HG02973 (cell line): ENCODE measurements around the gene MED27.

ENCODE experiments used
- ATAC-seq: cut with Tn5 transposase; IDR thresholded peaks from one replicate; pipeline ENCODE4 v1.9.1; 2021; ENCODE audit warnings: moderate library complexity; ENCODE audit not compliant: unreplicated experiment

Gene MED27

DNA sequence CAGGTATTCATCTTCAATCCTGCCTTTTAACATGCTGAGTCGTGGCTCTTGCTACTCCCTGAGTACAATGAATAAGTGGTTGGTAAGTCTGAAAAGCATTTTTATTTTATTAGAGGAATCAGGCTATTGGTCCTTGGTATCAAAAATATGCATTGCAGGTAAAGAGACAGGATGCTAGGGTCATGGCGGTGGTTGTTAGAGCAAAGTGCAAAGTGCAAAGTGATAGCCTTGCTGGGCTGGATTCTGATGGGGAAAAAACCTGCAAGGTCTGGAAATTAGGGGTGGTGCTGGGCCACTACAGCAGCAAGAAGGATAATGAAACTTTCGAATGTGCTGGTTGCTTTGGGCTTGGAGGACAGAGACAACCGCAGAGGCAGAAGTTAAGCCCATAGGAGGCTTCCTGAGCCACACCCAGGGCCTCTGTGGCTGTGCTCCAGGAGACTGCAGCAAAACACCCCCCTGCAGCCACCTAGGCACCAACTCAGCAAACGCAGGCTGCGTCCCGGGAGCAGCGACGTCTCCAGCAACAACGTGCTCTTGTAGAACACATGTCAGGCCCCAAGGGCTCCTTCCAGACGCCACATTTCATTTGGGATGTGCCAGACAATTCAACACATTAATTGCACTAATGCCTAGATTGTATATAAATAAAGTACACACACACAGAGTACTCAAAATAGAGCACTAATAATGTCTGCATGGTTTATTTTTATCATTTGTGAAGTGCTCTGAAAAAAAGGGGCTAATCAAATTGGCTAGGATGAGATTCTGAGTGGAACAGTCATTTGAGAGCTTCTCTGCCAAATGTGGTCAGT, 190.0 kb downstream of the MED27 start:
- no peak for ATAC-seq

DNA sequence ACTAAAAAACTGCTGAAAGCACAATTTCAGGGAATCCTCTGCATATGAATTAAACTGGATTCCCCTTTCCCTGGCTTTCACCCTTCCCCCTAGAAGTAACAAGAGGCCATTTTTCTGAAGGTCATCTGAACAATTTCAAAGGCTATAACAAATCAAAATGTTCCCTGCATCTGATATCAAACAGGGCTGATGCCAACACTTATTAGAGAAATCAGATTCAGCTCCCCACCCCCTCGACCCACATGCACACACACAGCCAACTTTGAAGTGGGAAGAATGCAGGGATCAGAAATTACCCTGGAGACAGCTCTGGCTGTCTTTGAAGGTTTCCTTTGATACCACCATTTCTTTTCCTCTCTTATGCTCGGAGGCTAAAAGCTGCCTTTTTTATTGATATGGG, 190.7 kb downstream of the MED27 start:
- no peak for ATAC-seq

GRCh38 chr9:131887680-131888079, 192.0 kb downstream of the MED27 start:
- ATAC-seq: no peak

GRCh38 chr9:131886826-131887225, 192.8 kb downstream of the MED27 start:
- no peak for ATAC-seq

- ATAC-seq: no peak
Measured at GRCh38 chr9:131885144-131885609, 194.5 kb downstream of the MED27 start.

DNA sequence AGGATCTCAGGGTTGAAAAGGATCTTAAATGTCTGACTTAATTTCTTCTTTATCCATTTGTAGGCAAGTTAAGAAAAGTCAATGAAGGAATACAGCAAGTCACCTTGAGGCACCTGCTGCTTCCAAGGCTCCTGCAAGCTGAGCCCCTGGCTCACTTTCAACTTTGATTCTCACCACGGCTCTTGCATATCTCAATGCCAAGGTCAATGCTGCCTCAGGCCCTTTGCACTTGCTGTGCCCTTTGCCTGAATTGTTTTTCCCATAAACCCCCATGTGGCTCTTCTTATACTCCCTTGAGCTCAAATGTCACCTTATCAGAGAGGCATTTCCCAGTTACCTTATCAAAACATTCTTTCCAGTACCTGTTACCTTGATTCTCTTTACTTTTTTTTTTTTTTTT, 195.4 kb downstream of the MED27 start:
- no peak for ATAC-seq

GRCh38 chr9:131880833-131881583, 198.7 kb downstream of the MED27 start:
- ATAC-seq: no peak

GRCh38 chr9:131879911-131880290, 199.8 kb downstream of the MED27 start:
- ATAC-seq: no peak

DNA sequence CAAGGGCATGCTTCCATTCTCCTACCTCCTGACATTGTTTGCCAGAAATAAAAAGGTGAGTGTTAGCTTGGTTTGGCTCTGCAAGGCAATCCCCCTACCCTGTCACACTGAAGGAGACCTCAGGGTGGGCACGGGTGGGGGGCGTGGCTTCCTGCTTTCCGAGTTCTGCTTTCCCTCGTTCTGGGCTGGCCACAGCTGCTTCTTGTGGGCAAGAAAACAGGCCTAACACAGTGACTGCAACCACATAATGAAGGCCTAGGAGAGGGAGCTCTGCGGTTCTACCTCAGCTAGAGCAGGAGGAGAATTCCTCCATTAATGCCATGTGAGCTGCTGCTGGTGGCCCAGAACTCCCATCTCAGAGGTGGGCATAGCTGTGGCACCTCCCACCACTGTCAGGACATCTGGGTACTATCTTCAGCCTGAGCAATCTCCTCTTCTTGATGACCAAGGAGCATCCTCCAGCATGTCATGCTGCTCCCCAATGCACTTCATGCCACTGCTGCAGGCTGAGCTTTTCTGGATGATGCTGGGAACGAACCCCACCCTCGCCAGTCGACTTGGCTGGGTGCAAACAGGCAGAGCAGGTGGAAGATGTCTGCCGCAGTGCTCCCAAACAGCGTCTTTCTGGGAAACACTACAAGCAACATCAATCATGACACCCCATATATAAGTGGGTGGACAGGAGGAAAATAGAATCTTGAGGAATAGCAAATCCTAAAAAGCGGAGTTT, 200.3 kb downstream of the MED27 start:
- ATAC-seq: no peak

- no peak for ATAC-seq
Measured at GRCh38 chr9:131876486-131876885, 203.2 kb downstream of the MED27 start.

GRCh38 chr9:131875828-131876485, 203.7 kb downstream of the MED27 start:
- no peak for ATAC-seq

- no peak for ATAC-seq
Measured at GRCh38 chr9:131874916-131875670, 204.6 kb downstream of the MED27 start.

DNA sequence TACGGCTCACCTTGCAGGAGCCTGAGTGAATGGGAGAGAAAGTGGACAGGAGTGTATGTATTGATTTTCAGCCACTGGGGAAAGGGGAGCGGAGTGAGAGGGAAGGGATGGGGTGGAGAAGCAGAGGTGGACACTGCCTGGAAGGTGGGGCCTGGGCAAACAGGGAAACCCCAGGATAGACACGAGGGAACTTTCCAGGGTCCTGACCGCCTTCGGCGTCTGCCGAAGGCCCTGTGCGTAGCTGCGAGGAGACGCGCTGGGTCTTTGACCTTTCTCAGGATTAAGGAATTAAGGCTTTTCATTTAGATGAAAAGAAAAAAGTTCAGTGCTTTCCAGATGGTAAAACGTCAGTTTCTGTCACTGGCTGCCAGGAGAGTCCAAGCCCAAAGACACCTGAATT, 205.2 kb downstream of the MED27 start:
- ATAC-seq: no peak

DNA sequence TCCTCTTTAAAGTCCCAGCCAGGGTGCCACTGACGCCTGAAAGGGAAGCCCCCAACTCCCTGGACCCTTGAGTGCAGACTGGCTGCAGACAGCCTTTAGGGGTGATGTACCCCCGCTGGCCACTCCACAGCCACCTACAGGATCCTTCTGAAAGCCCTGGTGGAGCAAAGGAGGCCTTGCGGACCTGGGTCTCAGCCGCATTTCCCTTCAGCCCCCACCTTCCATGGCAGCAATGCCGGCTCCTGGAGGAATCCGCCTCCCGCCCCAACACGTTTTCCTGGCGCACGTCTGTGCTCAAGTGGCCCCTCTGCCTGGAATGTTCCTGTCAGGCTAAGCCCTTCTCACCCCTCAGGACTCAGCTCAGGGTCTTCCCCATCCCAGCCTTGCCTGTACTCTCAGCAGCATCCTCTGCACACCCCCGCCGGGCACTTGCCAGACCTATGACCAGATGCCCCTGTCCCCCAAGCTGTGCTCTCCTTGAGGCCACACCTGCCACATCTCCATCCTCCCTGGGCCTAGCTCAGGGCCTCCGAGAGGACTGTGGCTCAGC, 205.7 kb downstream of the MED27 start:
- no peak for ATAC-seq

DNA sequence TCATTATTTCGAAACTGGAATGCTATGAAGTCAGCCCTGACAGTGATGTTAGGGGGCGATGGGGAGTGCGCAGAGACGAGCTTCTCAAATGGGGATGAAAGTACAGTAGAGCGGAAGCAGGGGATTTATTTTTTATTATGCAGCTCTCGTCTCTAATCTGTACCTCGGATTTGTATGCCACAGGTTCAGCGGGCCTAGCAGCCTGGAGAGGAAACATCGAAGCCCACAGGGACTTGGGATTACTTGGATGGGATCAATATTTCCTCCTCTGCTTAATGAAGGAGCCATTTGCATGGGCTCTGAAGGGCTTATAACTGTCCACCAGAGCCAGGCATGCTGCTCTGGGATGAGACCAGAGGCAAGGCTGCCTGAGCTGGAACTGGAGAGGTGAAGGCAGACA, 206.3 kb downstream of the MED27 start:
- ATAC-seq: no peak

- ATAC-seq: no peak
Measured at GRCh38 chr9:131872702-131873101, 207.0 kb downstream of the MED27 start.

- no peak for ATAC-seq
Measured at GRCh38 chr9:131872006-131872405, 207.7 kb downstream of the MED27 start.

GRCh38 chr9:131870156-131870555, 209.5 kb downstream of the MED27 start:
- ATAC-seq: no peak

DNA sequence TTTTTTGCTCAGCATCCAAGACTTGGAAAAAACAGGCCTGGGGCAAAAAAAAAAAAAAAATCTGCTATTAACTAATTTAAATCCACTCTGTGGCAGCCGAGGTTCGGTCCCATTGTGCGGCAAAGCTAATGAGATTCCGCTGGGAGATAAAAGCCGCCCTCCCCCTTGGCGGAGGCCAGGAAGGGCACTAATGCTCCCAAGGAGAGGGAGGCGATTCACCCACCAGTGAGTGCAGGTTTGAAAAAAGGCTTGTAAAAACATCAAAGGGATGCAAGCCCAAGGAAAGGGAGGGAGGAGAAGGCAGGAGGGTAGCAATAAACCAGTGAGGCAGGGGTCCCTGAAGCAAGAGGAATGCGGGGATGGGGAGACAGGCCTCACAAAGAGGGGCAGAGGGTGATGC, 210.3 kb downstream of the MED27 start:
- no peak for ATAC-seq

GRCh38 chr9:131868766-131869165, 210.9 kb downstream of the MED27 start:
- ATAC-seq: no peak
